Measurements from ENCODE around the gene GPR143. TPM values are rescaled to one million over a fixed set of nuclear protein-coding genes. Genes with fewer than 3 reads are reported as not detected.

Gene GPR143
- total and polyA plus RNA-seq, 12 donors = 0.06 to 0.58 (median 0.30) TPM; not detected in 9

Other genes with a start within 250 kb of the GPR143 start
- gene SHROOM2, start 20.6 kb upstream of the GPR143 start, total RNA-seq = 1 to 10 TPM in 3 of 10 donors, under 1 TPM in 7; 0.13 to 1.7 (median 0.53) TPM
- under 1 TPM; 0.29 to 0.35 TPM for gene SHROOM2, start 20.6 kb upstream of the GPR143 start, polyA plus RNA-seq
- gene CLDN34, start 201.5 kb upstream of the GPR143 start, total RNA-seq = not detected
- gene CLDN34, start 201.5 kb upstream of the GPR143 start, polyA plus RNA-seq = not detected

All from heart right ventricle (tissue), 12 donors.